ENCODE data around the gene EPB41L2. TPM values are rescaled to one million over a fixed set of nuclear protein-coding genes. Genes with fewer than 3 reads are reported as not detected.

The EPB41L2 gene
- total RNA-seq, 1 experiment from 2014 or later: 74.8 TPM

DNA sequence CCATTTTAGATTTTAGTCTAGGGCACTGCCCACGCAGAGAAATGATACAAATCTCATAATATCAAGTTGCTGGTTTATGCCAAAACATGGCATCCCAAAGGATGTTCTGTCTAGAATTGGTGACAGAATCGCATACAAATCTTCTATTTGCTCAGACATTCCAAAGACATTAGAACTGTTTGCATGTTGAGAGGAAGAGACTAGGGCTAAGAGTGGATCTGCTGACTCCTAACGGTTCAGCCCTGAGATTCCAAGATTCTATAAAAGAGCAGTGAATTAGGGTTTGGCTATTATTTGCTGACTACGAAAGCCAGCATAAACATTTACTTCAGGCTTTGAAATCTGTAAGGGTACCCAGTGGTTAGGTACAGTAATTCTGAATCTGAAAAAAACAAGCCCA lies 3.6 kb downstream of the EPB41L2 start (continued):
- no peak for TF ChIP-seq CTCF (IDR thresholded peaks at IDR 0.05 in 2 of 3, conservative IDR thresholded peaks at IDR 0.05 in 1 of 3; ENCODE audit: borderline replicate concordance in 1 of 3, insufficient read depth in 1 of 3, low read depth in 2 of 3, low read length in 2 of 3)
- TF ChIP-seq EZH2phosphoT487 (IDR thresholded peaks at IDR 0.05; ENCODE audit: borderline replicate concordance): no peak

DNA sequence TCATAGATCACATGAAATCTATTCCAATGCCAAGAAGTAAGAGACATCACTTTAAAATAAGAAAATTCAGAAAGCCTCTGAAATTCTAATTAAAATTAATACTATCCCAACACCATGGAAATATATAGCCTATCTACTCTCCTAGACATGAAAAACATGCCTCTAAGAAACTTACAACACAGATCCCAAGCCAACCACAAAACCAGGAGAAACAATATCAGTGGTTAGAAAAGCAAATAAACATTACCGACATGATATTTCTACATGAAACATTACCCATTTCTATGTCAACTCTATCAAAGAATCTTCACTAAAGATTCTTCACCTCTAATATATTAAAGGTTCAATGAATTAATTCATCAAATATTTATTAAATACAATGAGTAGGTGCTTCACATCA lies 4.8 kb downstream of the EPB41L2 start:
- Histone ChIP-seq H3K4me3 (replicated peaks in 1 of 2; ENCODE audit: low read depth in 1 of 2, low read length in 2 of 2) (no peak overlapping the region), H3K27me3 (ENCODE audit: insufficient read depth, low read length) (no peaks in the 10 kb centered on the region), H4K20me1 (ENCODE audit: insufficient read depth) (no peaks in the 10 kb centered on the region), H3K36me3 (ENCODE audit: control insufficient read depth in 1 of 2, insufficient read depth in 2 of 2, low read length in 2 of 2) (peaks cover 0 to 8% of the 10 kb centered on the region in 2 experiments; a peak in 1 of 4 replicates), H3K4me2 (ENCODE audit: low read length) (no peak overlapping the region), H3K9me3 (ENCODE audit: control insufficient read depth in 1 of 2, insufficient read depth in 1 of 2, low read depth in 1 of 2, low read length in 2 of 2) (peaks cover 8 to 22% of the 10 kb centered on the region in 2 experiments; a peak in 2 of 4 replicates), H3K9ac (ENCODE audit: low read length) (no peak overlapping the region), H3K79me2 (ENCODE audit: insufficient read depth, low read length) (peaks cover 87% of the 10 kb centered on the region), H3K9me2 (ENCODE audit: insufficient read depth) (no peaks in the 10 kb centered on the region), H2AFZ (ENCODE audit: low read depth, low read length, poor library complexity, severe bottlenecking) (no peak overlapping the region), H3K27ac (ENCODE audit: low read depth, low read length) (no peak overlapping the region), H3K4me1 (ENCODE audit: control insufficient read depth in 1 of 2, insufficient read depth in 2 of 2, low read length in 2 of 2) (peaks cover 4 to 16% of the 10 kb centered on the region in 2 experiments; a peak in 3 of 4 replicates)
- RAD21 ChIA-PET (ENCODE audit: low non-redundant PET in 1 of 2, low total read pairs in 2 of 2, uncharacterized antibody in 2 of 2, unreplicated experiment in 2 of 2): no interaction called here
- intact Hi-C loops (cut with micrococcal nuclease): no loop called here
- ATAC-seq (no peak), DNase-seq (ENCODE audit: low read depth, low spot score) (no peak)
- BruUV-seq (replicated peaks): no TSS peak
- CTCF ChIA-PET: no interaction called here
- POLR2A ChIA-PET: no interaction called here
- TF ChIP-seq, protein P1, sequence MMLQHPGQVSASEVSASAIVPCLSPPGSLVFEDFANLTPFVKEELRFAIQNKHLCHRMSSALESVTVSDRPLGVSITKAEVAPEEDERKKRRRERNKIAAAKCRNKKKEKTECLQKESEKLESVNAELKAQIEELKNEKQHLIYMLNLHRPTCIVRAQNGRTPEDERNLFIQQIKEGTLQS (IDR thresholded peaks at IDR 0.05): no peak
- no peak for TF ChIP-seq ZFX (IDR thresholded peaks at IDR 0.05)
- TF ChIP-seq EZH2phosphoT487 (IDR thresholded peaks at IDR 0.05; ENCODE audit: borderline replicate concordance): no peak
- no peak for TF ChIP-seq ELF1 (IDR thresholded peaks at IDR 0.05; ENCODE audit: borderline replicate concordance, low read depth)
- TF ChIP-seq CEBPB (IDR thresholded peaks at IDR 0.05; ENCODE audit: low read depth): no peak
- TF ChIP-seq JUND (IDR thresholded peaks at IDR 0.05): no peak
- no peak for TF ChIP-seq SP1 (IDR thresholded peaks at IDR 0.05; ENCODE audit: low read depth)
- TF ChIP-seq EZH2 (IDR thresholded peaks at IDR 0.05): no peak
- TF ChIP-seq REST (IDR thresholded peaks at IDR 0.05; ENCODE audit: low read depth): no peak
- no peak for TF ChIP-seq CTCF (IDR thresholded peaks at IDR 0.05 in 2 of 3, conservative IDR thresholded peaks at IDR 0.05 in 1 of 3; ENCODE audit: borderline replicate concordance in 1 of 3, insufficient read depth in 1 of 3, low read depth in 2 of 3, low read length in 2 of 3)
- TF ChIP-seq YY1 (IDR thresholded peaks at IDR 0.05; ENCODE audit: extremely low read depth, insufficient replicate concordance, low read depth, low read length): no peak
- TF ChIP-seq CBX3 (IDR thresholded peaks at IDR 0.05; ENCODE audit: low read depth): no peak
- TF ChIP-seq ZNF274 (IDR thresholded peaks at IDR 0.05; ENCODE audit: low read depth, low read length): no peak
- TF ChIP-seq EGR1 (IDR thresholded peaks at IDR 0.05; ENCODE audit: low read depth): no peak
- TF ChIP-seq SRF (IDR thresholded peaks at IDR 0.05; ENCODE audit: low read depth): no peak
